Measurements from ENCODE around the gene CHMP4A.

Gene CHMP4A

GRCh38 chr14:24212924-24213865, at the start of gene CHMP4A:
TSS of gene CHMP4A (minus strand) at chr14:24213488. CDS start at chr14:24213439, 49 bp downstream.
- peak; percentile 99 for DNase-seq

GRCh38 chr14:24261969-24262327, 48.7 kb upstream of the CHMP4A start:
- no peak for DNase-seq

- DNase-seq, result no peak
Measured at GRCh38 chr14:24261256-24261968, 48.1 kb upstream of the CHMP4A start.

GRCh38 chr14:24260780-24261157, 47.5 kb upstream of the CHMP4A start:
- no peak for DNase-seq

GRCh38 chr14:24260026-24260779, 46.9 kb upstream of the CHMP4A start:
- no peak for DNase-seq

GRCh38 chr14:24259282-24260025, 46.2 kb upstream of the CHMP4A start:
- DNase-seq, result peak; percentile 77

GRCh38 chr14:24258548-24259265, 45.4 kb upstream of the CHMP4A start:
- no peak for DNase-seq

GRCh38 chr14:24258119-24258518, 44.8 kb upstream of the CHMP4A start:
- no peak for DNase-seq

GRCh38 chr14:24256960-24257359, 43.7 kb upstream of the CHMP4A start:
- no peak for DNase-seq

GRCh38 chr14:24255931-24256711, 42.8 kb upstream of the CHMP4A start:
- DNase-seq, result no peak

GRCh38 chr14:24255438-24255837, 42.1 kb upstream of the CHMP4A start:
- DNase-seq, result no peak

- DNase-seq, result no peak
Measured at GRCh38 chr14:24254630-24255392, 41.5 kb upstream of the CHMP4A start.

GRCh38 chr14:24253936-24254335, 40.6 kb upstream of the CHMP4A start:
- no peak for DNase-seq

GRCh38 chr14:24252289-24253124, 39.2 kb upstream of the CHMP4A start:
- no peak for DNase-seq

GRCh38 chr14:24251880-24252288, 38.6 kb upstream of the CHMP4A start:
- peak; percentile 24 for DNase-seq

GRCh38 chr14:24250354-24250753, 37.1 kb upstream of the CHMP4A start:
- DNase-seq, result no peak

- no peak for DNase-seq
Measured at GRCh38 chr14:24249230-24250021, 36.1 kb upstream of the CHMP4A start.

GRCh38 chr14:24247422-24247821, 34.1 kb upstream of the CHMP4A start:
- no peak for DNase-seq
